ENCODE results near the gene FSTL3. TPM values are rescaled to one million over a fixed set of nuclear protein-coding genes. Genes with fewer than 3 reads are reported as not detected.

Gene FSTL3
- total RNA-seq, 1 donor = 49.2 TPM

GRCh38 chr19:703651-704446 lies 27.7 kb downstream of the FSTL3 start:
- H3K4me3 ChIP-seq (ENCODE audit: low read depth, low read length) = peak overlapping the region; percentile 19
- TF ChIP-seq CTCF (IDR thresholded peaks at IDR 0.05; ENCODE audit: insufficient read depth, low read depth, low read length) = no peak
- DNase-seq (ENCODE audit: low read depth) = peak; percentile 58

DNA sequence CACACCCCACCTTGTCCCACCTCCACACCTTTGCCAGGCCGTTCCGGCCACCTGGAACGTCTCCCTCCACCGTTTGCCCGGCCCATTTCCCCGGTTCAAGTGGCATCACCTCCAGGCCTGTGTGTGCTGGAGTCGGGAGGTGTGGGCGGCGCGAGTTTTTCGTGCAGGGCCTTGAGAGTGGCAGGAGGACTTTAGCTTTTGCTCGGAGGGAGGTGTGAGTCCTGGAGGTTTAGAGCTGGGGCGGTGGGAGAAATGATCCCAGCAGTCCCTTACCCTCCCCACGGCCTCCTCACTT lies 28.2 kb downstream of the FSTL3 start:
- DNase-seq (ENCODE audit: low read depth) = no peak
- no peak for TF ChIP-seq CTCF (IDR thresholded peaks at IDR 0.05; ENCODE audit: insufficient read depth, low read depth, low read length)
- H3K4me3 ChIP-seq (ENCODE audit: low read depth, low read length) = no peak overlapping the region

- peak; percentile 13 for TF ChIP-seq CTCF (IDR thresholded peaks at IDR 0.05; ENCODE audit: insufficient read depth, low read depth, low read length)
These were observed 32.3 kb downstream of the FSTL3 start, which contains the start of gene PALM for GRCh38 chr19:708154-709143. PALM (plus strand) TSS chr19:708935; CDS start chr19:709147, 212 bp downstream.

DNA sequence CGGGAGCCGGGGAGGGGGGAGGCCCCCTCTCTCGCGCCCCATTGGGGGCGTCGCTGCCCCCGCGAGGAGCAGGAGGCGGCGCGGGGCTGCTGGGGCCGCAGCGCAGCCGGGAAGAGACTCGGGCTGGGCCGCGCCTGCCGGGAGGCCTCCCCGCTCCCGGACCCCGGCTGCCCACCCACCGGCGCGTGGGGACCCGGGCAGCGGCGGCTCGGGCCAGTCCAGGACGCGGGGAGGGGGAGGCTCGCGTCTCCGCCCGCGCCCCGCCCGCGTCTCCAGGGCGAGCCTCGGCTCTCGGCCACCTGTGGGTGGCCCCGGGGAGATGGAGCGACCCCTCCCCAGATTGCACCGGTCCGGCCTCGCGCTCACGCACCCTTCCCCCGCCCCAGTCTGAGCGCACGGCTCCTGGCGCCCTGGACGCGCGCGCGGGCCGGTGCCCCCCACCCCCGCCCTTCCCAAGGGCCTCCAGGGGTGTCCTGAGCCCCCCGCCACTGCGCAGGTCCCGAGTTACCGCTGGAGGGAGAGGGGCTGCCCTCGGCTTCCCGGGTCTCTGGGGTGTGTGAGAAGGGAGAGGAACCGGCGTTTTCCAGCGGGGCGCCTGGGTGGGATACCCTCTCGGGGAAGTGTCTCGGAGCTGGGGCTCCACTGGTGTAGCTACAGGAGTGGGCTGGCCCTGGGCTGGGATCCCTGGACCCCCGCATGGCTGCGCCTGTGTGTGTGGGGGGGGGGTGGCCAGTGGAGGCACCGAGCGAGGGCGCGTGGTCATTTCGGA lies 33.2 kb downstream of the FSTL3 start:
- peak overlapping the region; percentile 57 for H3K4me3 ChIP-seq (ENCODE audit: low read depth, low read length)
- DNase-seq (ENCODE audit: low read depth) = no peak
- no peak for TF ChIP-seq CTCF (IDR thresholded peaks at IDR 0.05; ENCODE audit: insufficient read depth, low read depth, low read length)

More at GRCh38 chr19:708154-709143, 32.3 kb downstream of the FSTL3 start, which contains the start of gene PALM:
- peak within 1 kb of the TSS; percentile 57 for H3K4me3 ChIP-seq (ENCODE audit: low read depth, low read length)
- no peak for DNase-seq (ENCODE audit: low read depth)

DNA sequence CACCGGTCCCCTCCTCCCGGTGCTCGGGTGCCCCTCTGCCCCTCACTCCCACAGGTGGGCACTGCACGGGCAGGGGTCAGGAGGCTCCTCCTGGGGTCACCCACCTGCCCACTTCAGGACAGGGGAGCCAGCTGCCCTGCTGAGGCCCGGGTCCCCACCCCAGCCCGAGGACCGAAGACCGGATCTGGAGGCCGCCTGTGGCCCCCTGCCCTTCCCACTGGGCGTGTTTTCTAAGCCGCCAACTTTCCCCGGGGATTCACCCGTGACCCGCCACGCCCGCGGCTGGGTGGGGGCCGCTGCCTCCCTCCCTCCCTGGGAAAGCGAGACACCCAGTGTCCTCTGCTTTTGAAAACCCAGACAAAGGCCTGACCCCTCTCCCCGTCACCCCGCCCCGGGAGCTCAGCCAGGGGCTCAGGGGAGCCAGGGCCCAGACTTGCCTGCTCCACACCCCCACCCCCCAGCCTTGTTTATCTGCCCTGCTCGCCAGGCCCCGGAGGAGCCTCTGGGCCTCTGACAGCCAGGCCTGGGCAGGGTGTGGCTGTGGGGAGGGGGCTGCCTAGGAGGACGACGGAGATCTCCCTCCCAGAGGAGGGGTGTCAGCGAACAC lies 33.9 kb downstream of the FSTL3 start:
- no peak for TF ChIP-seq CTCF (IDR thresholded peaks at IDR 0.05; ENCODE audit: insufficient read depth, low read depth, low read length)
- H3K4me3 ChIP-seq (ENCODE audit: low read depth, low read length) = peak overlapping the region; percentile 57
- no peak for DNase-seq (ENCODE audit: low read depth)

GRCh38 chr19:710767-711166 lies 34.6 kb downstream of the FSTL3 start:
- no peak overlapping the region for H3K4me3 ChIP-seq (ENCODE audit: low read depth, low read length)
- no peak for DNase-seq (ENCODE audit: low read depth)
- no peak for TF ChIP-seq CTCF (IDR thresholded peaks at IDR 0.05; ENCODE audit: insufficient read depth, low read depth, low read length)
